NCI-H2196 treated with DMSO at 0.1 percent for 48 hours (cell line): ENCODE measurements around the gene ADAD2.

Experiments
- DNase-seq: peaks from one replicate; lab custom pipeline; 2025; ENCODE audit not compliant: unreplicated experiment; lab: John Stamatoyannopoulos, UW

Gene ADAD2

DNA sequence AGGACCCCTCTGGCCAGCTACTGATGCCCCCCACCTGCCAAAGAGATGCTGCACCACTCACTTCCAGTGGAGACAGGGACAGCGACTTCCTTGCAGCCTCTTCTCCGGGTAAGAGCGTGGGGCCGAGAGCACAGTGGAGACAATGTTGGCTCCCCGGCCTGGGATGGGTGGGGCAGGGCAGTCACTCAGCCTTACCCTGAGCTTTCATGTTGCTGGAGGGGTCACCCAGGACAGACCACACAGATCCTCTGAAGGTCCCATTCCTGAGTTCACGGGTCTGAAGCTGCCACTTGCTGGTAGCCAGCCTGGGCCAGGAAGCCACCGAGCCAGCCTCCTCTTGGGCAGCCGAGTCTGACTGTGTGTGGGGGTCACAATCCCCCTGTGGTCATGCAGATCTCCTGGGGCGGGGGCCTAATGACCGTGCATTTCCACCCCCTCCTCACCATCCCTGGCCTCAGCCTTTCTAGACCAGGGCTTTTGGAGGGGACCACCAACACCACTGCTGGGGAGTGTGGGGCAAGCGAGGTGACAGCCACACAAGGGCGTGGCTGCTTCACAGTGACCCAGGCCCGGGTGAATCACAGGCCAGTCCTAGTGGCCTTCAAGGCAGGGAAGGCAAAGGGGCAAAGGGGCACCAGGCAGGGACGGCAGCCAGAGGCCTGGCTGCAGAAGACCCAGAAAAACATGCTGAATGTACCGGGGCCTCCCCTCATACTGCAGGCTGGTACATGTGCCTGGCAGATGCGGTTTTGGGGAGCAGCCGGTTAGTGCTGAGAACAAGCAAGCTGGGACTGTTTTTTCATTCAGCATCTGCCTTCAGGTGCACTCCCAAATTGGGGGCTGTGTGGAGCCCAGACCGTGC, 14.5 kb upstream of the ADAD2 start:
- no peak for DNase-seq

GRCh38 chr16:84177741-84178073, 13.2 kb upstream of the ADAD2 start:
- no peak for DNase-seq

DNA sequence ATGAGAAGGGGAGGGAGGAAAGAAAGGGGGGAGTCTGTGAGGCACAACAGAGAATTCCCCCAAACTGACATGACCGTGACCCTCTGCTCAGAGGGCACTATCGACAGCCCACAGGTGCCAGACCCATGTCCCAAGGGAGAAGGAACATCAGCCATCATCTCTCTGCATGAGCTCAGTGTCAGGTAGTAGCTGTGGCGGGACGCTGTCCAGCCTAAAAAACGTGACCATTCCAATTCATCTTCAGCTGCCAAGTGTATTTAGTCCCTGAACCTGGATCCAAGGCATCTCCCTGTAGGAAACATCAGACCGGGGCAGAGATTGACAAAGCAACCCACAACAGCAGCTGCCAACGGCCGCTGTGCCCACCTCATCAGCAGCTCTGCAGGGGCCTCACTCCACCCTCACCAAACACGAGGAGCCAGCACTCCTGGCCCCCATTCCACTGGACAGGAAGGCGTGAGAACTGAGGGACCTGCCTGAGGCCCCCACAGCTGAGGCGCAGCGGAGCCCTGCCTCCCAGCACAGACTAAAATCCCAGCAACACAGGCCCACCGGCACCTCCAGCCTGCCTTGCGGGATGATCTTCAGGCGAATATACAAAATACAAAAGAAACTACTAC, 12.7 kb upstream of the ADAD2 start:
- no peak for DNase-seq

DNA sequence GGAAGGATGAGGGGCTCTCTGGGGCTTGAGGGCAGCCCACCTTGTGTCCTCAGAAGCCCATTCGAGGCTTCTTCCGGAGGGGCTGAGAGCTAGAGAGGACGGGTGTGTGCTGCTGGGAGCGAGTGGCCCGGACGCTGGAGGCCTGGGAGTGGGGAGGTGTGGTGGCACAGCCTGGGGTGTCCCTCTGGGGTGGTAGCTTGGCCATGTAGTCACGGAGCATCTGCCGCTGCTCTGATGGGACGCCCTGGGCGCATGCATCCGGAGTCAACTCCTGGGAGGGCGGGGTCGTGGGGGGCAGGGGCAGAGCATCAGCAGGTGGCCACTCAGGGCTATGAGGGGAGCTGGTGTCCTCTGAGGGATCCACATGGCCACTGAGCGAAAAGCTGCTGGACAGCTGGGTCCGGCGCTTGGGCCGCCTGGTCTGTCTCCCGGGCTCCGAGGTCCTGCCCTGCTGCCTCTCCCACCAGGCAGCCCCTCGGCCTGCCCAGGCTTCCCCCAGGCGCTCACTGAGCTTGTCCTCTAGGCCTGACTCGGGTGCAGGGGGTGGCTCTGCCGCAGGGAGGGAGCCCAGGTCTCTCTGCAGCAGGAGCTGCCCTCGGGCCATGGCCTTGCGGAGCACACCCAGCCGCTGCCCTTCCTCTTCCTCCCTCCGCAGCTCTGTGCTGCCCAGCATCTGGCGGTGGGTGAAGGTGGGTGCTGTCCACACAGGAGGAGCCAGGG, 11.9 kb upstream of the ADAD2 start:
- no peak for DNase-seq

DNA sequence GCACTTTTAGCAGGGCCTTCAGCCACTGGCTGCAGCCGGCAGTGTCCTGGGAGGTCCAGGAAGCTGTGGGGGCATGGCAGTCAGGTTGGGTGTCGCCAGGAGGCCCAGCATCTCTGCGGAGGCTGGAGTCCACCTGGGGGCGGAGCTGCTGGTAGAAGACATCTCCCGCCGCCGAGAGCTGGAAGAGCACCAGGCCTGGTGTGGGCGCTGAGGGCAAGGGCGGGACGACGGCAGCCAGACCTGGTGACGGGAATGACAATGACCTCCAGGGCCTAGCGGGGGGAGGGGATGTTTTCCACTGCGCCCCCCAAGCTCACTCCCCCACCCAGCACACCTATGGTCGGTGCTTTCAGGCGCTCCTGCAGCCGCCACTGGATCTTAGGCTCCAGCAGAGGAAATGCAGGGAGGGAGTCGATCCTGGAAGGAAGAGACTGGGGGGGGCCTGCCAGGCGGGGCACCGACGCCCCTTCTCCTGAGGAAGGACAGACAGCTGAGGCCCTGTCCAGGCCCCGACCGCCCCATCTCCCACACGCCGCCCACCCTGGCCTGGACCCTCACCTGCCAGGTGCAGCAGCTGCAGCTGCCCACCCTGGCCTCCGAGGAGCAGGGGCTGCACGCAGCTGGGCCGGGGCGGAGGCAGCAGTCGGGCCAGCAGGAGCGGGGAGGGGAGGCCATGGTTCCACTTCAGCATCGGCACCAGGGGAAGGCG, 11.2 kb upstream of the ADAD2 start:
- no peak for DNase-seq

- no peak for DNase-seq
Measured at GRCh38 chr16:84180519-84181140, 10.3 kb upstream of the ADAD2 start.

DNA sequence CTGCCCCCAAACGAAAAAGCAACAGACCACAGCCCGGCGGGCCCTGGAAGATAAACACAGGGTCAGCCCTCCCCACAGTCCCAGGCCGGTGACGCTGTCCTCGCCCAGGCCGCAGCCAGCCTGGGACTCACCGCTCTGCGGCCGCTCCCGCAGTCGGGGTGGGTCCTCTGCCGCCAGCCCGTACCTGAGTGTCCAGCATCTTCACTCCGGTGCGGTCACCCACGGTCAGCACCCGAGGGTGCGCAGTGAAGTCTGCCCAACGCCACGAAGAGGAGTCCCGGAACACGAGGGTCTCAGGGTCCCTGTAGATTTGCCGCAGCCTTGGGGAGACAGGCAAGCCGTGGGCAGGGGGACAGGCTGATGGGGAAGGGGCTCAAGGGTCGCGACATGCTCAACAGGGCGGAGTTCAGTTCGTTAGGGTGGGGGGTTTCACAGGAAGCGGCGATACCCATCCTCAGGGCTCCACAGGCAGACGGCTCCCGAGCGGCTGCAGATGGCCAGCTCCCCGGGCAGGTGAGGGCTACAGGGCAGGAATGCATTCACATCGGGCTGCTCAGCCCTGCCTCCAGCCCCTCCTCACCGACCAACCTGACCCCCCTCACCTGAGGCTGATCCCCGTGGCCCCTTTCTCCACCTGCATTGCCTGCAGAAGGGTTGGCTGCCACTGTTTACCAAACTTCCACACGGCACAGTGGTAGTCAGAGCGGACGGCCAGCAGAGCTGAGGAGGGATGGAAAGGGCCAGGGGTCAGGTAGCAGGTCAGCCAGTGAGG, 9.6 kb upstream of the ADAD2 start:
- no peak for DNase-seq

DNA sequence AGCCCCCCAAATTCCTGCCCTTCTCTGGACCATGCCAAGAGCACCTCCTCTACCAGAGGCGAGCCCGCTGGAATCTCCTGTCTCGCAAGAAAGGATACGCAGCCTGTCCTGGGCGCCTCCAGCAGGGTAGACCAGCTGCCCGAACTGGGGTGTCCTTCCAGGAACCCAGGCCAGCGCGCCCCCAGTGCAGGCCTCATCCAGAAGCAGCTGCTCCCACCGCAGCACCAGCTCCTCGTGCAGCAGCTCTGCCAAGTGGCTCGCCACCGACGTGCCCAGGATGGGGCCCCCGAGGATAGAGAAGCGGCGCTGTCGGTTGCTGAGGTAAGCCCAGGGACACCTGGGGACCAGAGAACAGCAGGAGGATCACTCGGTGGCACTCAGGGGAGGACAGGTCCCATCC, 8.9 kb upstream of the ADAD2 start:
- DNase-seq: no peak

DNA sequence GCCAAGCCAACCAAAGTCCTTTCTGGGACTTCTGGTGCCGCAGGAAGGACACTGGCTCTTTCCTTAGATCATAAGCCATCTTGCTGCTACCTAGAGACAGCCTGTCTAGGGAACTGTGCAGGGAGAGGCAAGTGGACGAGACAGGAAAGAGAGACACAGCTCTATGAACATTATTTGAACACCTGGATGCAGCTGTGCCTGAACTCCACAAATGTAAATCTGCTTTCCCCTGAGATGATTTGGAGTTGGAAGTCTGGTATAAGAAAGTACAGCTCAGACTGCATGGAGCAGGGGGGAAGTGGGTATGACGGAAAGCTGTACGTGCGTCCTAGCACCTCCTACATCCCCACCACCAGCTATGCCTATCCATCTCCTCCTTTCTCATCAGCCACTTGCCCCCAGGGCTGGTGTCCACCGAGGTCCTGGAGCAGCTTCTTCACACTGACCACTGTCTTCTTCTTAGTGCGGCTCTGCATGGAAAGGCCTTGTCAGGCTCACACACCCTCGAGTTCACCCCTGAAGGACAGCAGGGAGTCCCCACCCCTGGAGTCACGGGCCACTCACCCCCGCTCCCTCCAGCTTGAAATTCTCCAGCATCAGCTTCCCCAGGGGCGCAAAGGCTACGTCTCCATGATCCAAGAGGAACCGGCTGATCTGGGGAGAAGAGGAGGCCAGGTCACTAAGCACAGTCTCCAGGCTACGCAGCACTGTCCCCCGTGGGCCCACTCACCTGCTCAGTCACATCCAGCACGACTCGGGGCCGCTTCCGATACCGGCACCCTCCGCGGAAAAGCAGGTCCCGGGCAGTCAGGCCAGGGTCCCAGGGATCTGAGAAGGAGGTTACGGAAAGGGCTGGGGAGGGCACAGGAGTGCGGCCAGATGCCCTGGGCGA, 8.0 kb upstream of the ADAD2 start:
- no peak for DNase-seq

DNA sequence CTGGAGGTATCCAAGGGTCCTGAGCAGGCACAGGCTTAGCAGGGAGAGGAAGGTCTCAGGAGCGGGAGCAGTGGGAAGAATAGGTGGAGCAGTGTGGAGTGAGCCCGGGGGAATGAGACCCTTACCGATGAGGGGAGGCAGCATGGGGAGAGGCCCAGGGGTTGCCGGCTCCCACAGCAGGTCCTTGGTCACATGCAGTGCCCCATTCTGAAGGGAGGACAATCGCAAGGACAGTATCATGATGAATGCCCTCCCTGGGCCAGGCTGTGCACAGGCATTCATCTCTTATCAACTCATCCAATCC, 7.4 kb upstream of the ADAD2 start:
- no peak for DNase-seq

GRCh38 chr16:84183911-84184591, 6.9 kb upstream of the ADAD2 start:
- DNase-seq: no peak

- no peak for DNase-seq
Measured at GRCh38 chr16:84184775-84185174, 6.2 kb upstream of the ADAD2 start.

- DNase-seq: peak; percentile 44
Measured at GRCh38 chr16:84186685-84187437, 4.1 kb upstream of the ADAD2 start, which contains the start of gene TAF1C. Gene TAF1C (minus strand): TSS chr16:84187057. CDS start chr16:84184988, 2,069 bp downstream.

DNA sequence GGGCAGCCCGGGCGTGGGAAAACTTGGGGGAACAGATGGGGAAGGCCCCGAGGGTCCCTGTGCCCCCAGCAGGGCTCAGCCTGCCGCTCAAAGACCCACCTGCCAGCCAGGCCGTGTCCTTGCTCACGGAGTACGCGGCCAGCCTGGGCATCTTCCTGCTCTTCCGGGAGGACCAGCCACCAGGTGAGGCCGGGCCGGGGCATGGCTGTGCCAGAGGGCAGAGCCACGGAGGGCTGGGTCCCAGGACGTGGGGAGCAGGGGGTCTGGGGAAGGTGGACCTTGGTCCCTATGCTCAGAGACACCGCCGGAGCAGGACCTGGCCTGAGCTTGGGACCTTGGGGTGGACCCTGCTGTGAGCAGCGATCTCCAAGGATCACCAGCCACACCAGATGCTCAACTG, 509 bp downstream of the ADAD2 start:
- DNase-seq: no peak

DNA sequence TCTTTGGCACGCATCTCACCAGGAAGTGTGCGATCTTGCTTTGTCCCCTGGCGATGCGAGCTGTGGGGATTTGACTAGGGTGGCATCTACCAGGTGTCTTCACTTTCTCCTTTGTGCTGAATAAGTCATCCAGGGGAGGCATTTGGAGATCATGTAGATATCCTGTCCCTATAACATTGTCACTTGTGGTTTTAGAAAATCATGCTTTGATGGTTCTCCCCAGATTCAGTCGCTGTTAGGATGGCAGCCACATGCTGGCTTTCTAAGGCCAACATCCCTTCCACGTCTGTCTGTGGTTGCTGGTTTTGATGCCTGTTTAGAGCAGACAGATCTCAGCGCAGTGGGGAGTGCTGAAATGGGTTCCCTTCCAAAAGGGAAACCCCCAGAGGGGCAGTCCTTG, 2.5 kb downstream of the ADAD2 start:
- no peak for DNase-seq

GRCh38 chr16:84194018-84194417, 3.1 kb downstream of the ADAD2 start:
- no peak for DNase-seq

GRCh38 chr16:84194470-84195200, 3.7 kb downstream of the ADAD2 start:
- no peak for DNase-seq
